HEK293 (cell line): ENCODE data around the gene PDK2.

Source experiments
- CTCF ChIA-PET: fragments of 350-600 bp; formaldehyde crosslinking; extraction: SDS; loops from one replicate; lab custom pipeline; 2021; ENCODE audit warnings: antibody characterized with exemption; lab: Yijun Ruan, JAX
- POLR2A ChIA-PET: fragments of 300-600 bp; formaldehyde crosslinking; extraction: SDS; loops from one replicate; lab custom pipeline; 2020; ENCODE audit warnings: antibody characterized with exemption, inconsistent platforms; lab: Yijun Ruan, JAX
- H3K27ac ChIP-seq: fragments of 200-500 bp; sonication (Bioruptor generic); 2 replicates; pipeline ENCODE4 v1.5.1; 2014; ENCODE audit warnings: low read depth, low read length, control low read depth, inconsistent platforms; ENCODE audit errors: extremely low read depth
- H3K36me3 ChIP-seq, 2 experiments: fragments of 200-500 bp in 1 of 2; sonication (Bioruptor generic) in 1 of 2; 1 replicate in 1 of 2; 2 replicates in 1 of 2; pipeline ENCODE4 v1.5.1; 2014 to 2017; ENCODE audit warnings: inconsistent platforms in 2 of 2, low read length in 2 of 2; ENCODE audit not compliant: control insufficient read depth in 2 of 2, insufficient read depth in 1 of 2
- H3K4me1 ChIP-seq: fragments of 200-500 bp; sonication (Bioruptor generic); 2 replicates; pipeline ENCODE4 v1.5.1; 2014; ENCODE audit warnings: mild to moderate bottlenecking, low read length, inconsistent platforms; ENCODE audit not compliant: control insufficient read depth, insufficient read depth
- H3K4me3 ChIP-seq: 2 replicates; pipeline ENCODE4 v1.5.1; 2011; ENCODE audit warnings: low read depth, mild to moderate bottlenecking, control low read depth, low read length, moderate library complexity
- H3K9me3 ChIP-seq: fragments of 200-500 bp; sonication (Bioruptor generic); 2 replicates; pipeline ENCODE4 v1.5.1; 2014; ENCODE audit warnings: low read depth, low read length, inconsistent platforms; ENCODE audit not compliant: control insufficient read depth, insufficient read depth
- GLIS2 ChIP-seq: fragments of 450-650 bp; formaldehyde crosslinking; IDR thresholded peaks from 2 replicates; pipeline ENCODE4 v1.5.1; 2016; ENCODE audit warnings: missing biosample characterization, missing genetic modification characterization
- IKZF3 ChIP-seq: fragments of 450-650 bp; IDR thresholded peaks from 2 replicates; pipeline ENCODE4 v1.5.0; 2018; ENCODE audit warnings: missing biosample characterization, mild to moderate bottlenecking, missing genetic modification characterization, moderate library complexity
- YY2 ChIP-seq: fragments of 450-650 bp; formaldehyde crosslinking; IDR thresholded peaks from 2 replicates; pipeline ENCODE4 v1.5.1; 2016; ENCODE audit warnings: missing biosample characterization, missing genetic modification characterization
- ZNF202 ChIP-seq: fragments of 450-650 bp; formaldehyde crosslinking; IDR thresholded peaks from 2 replicates; pipeline ENCODE4 v1.5.1; 2016; ENCODE audit warnings: missing biosample characterization, missing genetic modification characterization, borderline replicate concordance
- ZNF555 ChIP-seq: fragments of 450-650 bp; formaldehyde crosslinking; conservative IDR thresholded peaks from 2 replicates; pipeline ENCODE4 v1.5.1; 2017; ENCODE audit warnings: missing biosample characterization, mild to moderate bottlenecking, missing genetic modification characterization, inconsistent platforms
- ZNF600 ChIP-seq: fragments of 450-650 bp; formaldehyde crosslinking; IDR thresholded peaks from 2 replicates; pipeline ENCODE4 v1.5.1; 2016; ENCODE audit warnings: missing biosample characterization, missing genetic modification characterization
- ZNF626 ChIP-seq: fragments of 450-650 bp; sonication (Bioruptor Pico); formaldehyde crosslinking; IDR thresholded peaks from 2 replicates; pipeline ENCODE4 v1.5.1; 2018; ENCODE audit warnings: missing biosample characterization, missing genetic modification characterization, inconsistent platforms
- ZNF664 ChIP-seq: fragments of 450-650 bp; formaldehyde crosslinking; IDR thresholded peaks from 2 replicates; pipeline ENCODE4 v1.5.1; 2016; ENCODE audit warnings: missing biosample characterization, missing genetic modification characterization
- TF ChIP-seq, protein P1 (sequence below): fragments of 450-650 bp; formaldehyde crosslinking; IDR thresholded peaks from 2 replicates; pipeline ENCODE4 v1.5.1; 2017; ENCODE audit warnings: missing biosample characterization, mild to moderate bottlenecking, missing genetic modification characterization, moderate library complexity
- TF ChIP-seq, protein P2 (sequence below): fragments of 450-650 bp; formaldehyde crosslinking; IDR thresholded peaks from 2 replicates; pipeline ENCODE4 v1.5.1; 2016; ENCODE audit warnings: missing biosample characterization, missing genetic modification characterization
- TF ChIP-seq, protein P3 (sequence below): fragments of 450-650 bp; IDR thresholded peaks from 2 replicates; pipeline ENCODE4 v1.5.1; 2018; ENCODE audit warnings: missing biosample characterization, mild to moderate bottlenecking, missing genetic modification characterization
- TF ChIP-seq, protein P4 (sequence below): fragments of 450-650 bp; formaldehyde crosslinking; IDR thresholded peaks from 2 replicates; pipeline ENCODE4 v1.5.0; 2017; ENCODE audit warnings: missing biosample characterization, missing genetic modification characterization, borderline replicate concordance
- TF ChIP-seq, protein P5 (sequence below): fragments of 450-650 bp; formaldehyde crosslinking; IDR thresholded peaks from 2 replicates; pipeline ENCODE4 v1.5.1; 2016; ENCODE audit warnings: missing biosample characterization, missing genetic modification characterization
- TF ChIP-seq, protein P6 (sequence below): sonication (generic); formaldehyde crosslinking; IDR thresholded peaks from 2 replicates; pipeline ENCODE4 v1.8.1; 2022; ENCODE audit warnings: mild to moderate bottlenecking, moderate library complexity, missing genetic modification reagents
- TF ChIP-seq, protein P7 (sequence below): fragments of 450-650 bp; formaldehyde crosslinking; IDR thresholded peaks from 2 replicates; pipeline ENCODE4 v1.5.1; 2016; ENCODE audit warnings: missing biosample characterization, missing genetic modification characterization

Gene PDK2

DNA sequence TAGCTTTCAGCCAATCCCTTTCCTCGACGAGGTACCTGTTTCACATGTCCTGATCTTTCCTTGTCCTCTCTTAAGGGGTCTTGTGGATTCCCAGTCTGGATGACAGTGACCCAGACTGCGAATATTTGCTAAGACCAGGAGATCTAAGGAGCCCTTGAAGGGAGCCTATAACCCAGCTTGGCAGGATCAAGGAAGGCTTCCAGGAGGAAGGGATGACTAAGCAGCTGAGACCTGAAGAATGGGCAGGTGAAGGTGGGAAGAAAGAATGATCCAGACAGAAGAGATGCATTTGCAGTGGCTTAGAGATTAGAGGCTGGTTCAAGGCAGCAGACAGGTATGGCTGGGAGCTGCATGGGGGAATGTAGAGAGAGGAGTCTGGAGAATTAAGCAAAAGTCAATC is 1.9 kb upstream of the PDK2 start:
- Histone ChIP-seq H3K36me3 (peaks cover 0 to 18% of the 10 kb centered on the region in 2 experiments; a peak in 1 of 3 replicates), H3K9me3 (no peaks in the 10 kb centered on the region), H3K27ac (no peak overlapping the region), H3K4me1 (0 out of 2 replicates have a peak, but pooled peaks cover 2% of the 10 kb centered on the region), H3K4me3 (no peak overlapping the region)
- POLR2A ChIA-PET: interaction anchor here (0.6 to 2.3 kb wide), 3 partner anchors 37 to 85 kb away, joined by 5 to 10 read pairs (median 6); partner anchors contain the start of gene ITGA3
- TF ChIP-seq ZNF600 (tag by site-specific recombination): no peak
- no peak for TF ChIP-seq ZNF555 (tag by site-specific recombination)
- TF ChIP-seq, protein P1, sequence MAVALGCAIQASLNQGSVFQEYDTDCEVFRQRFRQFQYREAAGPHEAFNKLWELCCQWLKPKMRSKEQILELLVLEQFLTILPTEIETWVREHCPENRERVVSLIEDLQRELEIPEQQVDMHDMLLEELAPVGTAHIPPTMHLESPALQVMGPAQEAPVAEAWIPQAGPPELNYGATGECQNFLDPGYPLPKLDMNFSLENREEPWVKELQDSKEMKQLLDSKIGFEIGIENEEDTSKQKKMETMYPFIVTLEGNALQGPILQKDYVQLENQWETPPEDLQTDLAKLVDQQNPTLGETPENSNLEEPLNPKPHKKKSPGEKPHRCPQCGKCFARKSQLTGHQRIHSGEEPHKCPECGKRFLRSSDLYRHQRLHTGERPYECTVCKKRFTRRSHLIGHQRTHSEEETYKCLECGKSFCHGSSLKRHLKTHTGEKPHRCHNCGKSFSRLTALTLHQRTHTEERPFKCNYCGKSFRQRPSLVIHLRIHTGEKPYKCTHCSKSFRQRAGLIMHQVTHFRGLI: no peak
- no peak for TF ChIP-seq IKZF3 (tag by site-specific recombination)
- TF ChIP-seq, protein P2, sequence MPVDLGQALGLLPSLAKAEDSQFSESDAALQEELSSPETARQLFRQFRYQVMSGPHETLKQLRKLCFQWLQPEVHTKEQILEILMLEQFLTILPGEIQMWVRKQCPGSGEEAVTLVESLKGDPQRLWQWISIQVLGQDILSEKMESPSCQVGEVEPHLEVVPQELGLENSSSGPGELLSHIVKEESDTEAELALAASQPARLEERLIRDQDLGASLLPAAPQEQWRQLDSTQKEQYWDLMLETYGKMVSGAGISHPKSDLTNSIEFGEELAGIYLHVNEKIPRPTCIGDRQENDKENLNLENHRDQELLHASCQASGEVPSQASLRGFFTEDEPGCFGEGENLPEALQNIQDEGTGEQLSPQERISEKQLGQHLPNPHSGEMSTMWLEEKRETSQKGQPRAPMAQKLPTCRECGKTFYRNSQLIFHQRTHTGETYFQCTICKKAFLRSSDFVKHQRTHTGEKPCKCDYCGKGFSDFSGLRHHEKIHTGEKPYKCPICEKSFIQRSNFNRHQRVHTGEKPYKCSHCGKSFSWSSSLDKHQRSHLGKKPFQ (tag by site-specific recombination): no peak
- no peak for TF ChIP-seq ZNF626
- TF ChIP-seq, protein P3, sequence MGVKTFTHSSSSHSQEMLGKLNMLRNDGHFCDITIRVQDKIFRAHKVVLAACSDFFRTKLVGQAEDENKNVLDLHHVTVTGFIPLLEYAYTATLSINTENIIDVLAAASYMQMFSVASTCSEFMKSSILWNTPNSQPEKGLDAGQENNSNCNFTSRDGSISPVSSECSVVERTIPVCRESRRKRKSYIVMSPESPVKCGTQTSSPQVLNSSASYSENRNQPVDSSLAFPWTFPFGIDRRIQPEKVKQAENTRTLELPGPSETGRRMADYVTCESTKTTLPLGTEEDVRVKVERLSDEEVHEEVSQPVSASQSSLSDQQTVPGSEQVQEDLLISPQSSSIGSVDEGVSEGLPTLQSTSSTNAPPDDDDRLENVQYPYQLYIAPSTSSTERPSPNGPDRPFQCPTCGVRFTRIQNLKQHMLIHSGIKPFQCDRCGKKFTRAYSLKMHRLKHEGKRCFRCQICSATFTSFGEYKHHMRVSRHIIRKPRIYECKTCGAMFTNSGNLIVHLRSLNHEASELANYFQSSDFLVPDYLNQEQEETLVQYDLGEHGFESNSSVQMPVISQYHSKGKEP (tag by site-specific recombination): no peak
- TF ChIP-seq, protein P4, sequence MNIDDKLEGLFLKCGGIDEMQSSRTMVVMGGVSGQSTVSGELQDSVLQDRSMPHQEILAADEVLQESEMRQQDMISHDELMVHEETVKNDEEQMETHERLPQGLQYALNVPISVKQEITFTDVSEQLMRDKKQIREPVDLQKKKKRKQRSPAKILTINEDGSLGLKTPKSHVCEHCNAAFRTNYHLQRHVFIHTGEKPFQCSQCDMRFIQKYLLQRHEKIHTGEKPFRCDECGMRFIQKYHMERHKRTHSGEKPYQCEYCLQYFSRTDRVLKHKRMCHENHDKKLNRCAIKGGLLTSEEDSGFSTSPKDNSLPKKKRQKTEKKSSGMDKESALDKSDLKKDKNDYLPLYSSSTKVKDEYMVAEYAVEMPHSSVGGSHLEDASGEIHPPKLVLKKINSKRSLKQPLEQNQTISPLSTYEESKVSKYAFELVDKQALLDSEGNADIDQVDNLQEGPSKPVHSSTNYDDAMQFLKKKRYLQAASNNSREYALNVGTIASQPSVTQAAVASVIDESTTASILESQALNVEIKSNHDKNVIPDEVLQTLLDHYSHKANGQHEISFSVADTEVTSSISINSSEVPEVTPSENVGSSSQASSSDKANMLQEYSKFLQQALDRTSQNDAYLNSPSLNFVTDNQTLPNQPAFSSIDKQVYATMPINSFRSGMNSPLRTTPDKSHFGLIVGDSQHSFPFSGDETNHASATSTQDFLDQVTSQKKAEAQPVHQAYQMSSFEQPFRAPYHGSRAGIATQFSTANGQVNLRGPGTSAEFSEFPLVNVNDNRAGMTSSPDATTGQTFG (tag by site-specific recombination): no peak
- CTCF ChIA-PET: interaction anchor here (0.6 to 5.3 kb wide), 33 partner anchors 9 to 386 kb away, joined by 3 to 101 read pairs (median 6); partner anchors contain the start of gene PPP1R9B

DNA sequence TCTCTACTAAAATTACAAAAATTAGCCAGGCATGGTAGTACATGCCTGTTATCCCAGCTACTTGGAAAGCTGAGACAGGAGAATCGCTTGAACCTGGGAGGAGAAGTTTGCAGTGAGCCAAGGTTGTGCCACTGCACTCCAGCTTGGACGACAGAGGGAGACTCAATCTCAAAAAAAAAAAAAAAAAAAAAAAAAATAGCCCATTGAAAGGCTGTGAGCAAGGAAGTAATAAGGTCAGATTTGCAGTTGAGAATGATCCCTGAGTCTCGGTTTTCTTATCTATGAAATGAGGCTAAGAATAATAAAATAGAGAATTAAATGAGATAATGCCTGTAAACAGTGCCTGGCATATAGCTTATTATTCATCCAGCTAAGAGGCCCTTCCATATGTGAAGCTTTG is 1.3 kb upstream of the PDK2 start:
- POLR2A ChIA-PET: interaction anchor here (0.6 to 2.3 kb wide), 7 partner anchors 38 to 305 kb away, joined by 3 to 12 read pairs (median 5); partner anchors contain the start of genes ITGA3 and KAT7
- H3K4me1 ChIP-seq: 0 out of 2 replicates have a peak, but pooled peaks cover 2% of the 10 kb centered on the region
- H3K36me3 ChIP-seq: peaks cover 0 to 23% of the 10 kb centered on the region in 2 experiments; a peak in 1 of 3 replicates
- CTCF ChIA-PET: interaction anchor here (0.6 to 5.3 kb wide), 80 partner anchors 8 to 736 kb away, joined by 3 to 101 read pairs (median 4); partner anchors contain the start of genes COL1A1, DLX3, ITGA3 and LRRC59
- H3K9me3 ChIP-seq: no peaks in the 10 kb centered on the region
- H3K4me3 ChIP-seq: no peak overlapping the region
- H3K27ac ChIP-seq: no peak overlapping the region
- TF ChIP-seq, protein P5, sequence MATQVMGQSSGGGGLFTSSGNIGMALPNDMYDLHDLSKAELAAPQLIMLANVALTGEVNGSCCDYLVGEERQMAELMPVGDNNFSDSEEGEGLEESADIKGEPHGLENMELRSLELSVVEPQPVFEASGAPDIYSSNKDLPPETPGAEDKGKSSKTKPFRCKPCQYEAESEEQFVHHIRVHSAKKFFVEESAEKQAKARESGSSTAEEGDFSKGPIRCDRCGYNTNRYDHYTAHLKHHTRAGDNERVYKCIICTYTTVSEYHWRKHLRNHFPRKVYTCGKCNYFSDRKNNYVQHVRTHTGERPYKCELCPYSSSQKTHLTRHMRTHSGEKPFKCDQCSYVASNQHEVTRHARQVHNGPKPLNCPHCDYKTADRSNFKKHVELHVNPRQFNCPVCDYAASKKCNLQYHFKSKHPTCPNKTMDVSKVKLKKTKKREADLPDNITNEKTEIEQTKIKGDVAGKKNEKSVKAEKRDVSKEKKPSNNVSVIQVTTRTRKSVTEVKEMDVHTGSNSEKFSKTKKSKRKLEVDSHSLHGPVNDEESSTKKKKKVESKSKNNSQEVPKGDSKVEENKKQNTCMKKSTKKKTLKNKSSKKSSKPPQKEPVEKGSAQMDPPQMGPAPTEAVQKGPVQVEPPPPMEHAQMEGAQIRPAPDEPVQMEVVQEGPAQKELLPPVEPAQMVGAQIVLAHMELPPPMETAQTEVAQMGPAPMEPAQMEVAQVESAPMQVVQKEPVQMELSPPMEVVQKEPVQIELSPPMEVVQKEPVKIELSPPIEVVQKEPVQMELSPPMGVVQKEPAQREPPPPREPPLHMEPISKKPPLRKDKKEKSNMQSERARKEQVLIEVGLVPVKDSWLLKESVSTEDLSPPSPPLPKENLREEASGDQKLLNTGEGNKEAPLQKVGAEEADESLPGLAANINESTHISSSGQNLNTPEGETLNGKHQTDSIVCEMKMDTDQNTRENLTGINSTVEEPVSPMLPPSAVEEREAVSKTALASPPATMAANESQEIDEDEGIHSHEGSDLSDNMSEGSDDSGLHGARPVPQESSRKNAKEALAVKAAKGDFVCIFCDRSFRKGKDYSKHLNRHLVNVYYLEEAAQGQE (tag by site-specific recombination): no peak
- TF ChIP-seq ZNF626 (no peak), ZNF202 (tag by site-specific recombination) (no peak), GLIS2 (tag by site-specific recombination) (no peak), YY2 (tag by site-specific recombination) (no peak), ZNF664 (tag by site-specific recombination) (peak; percentile 88)
- TF ChIP-seq, protein P1: no peak
- TF ChIP-seq, protein P6, sequence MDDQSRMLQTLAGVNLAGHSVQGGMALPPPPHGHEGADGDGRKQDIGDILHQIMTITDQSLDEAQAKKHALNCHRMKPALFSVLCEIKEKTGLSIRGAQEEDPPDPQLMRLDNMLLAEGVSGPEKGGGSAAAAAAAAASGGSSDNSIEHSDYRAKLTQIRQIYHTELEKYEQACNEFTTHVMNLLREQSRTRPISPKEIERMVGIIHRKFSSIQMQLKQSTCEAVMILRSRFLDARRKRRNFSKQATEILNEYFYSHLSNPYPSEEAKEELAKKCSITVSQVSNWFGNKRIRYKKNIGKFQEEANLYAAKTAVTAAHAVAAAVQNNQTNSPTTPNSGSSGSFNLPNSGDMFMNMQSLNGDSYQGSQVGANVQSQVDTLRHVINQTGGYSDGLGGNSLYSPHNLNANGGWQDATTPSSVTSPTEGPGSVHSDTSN (CRISPR knock-in tag): no peak
- TF ChIP-seq, protein P7, sequence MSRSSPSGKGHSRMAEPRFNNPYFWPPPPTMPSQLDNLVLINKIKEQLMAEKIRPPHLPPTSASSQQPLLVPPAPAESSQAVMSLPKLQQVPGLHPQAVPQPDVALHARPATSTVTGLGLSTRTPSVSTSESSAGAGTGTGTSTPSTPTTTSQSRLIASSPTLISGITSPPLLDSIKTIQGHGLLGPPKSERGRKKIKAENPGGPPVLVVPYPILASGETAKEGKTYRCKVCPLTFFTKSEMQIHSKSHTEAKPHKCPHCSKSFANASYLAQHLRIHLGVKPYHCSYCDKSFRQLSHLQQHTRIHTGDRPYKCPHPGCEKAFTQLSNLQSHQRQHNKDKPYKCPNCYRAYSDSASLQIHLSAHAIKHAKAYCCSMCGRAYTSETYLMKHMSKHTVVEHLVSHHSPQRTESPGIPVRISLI (tag by site-specific recombination): peak; percentile 95
